CD4-positive, alpha-beta memory T cell (primary cell): ENCODE results near the gene ZC3H4. TPM values are rescaled to one million over a fixed set of nuclear protein-coding genes. Genes with fewer than 3 reads are reported as not detected.
A peak's percentile ranks its signal among the peaks of the same experiment; 100 is the strongest.

Source experiments
- CTCF ChIA-PET: fragments of 350-600 bp; sonication (Branson Sonifier 250); formaldehyde crosslinking; loops from one replicate; lab custom pipeline; 2021; ENCODE audit warnings: inconsistent platforms; ENCODE audit not compliant: partially characterized antibody; lab: Charles Lee
- POLR2A ChIA-PET: fragments of 350-600 bp; sonication (Branson Sonifier 250); formaldehyde crosslinking; loops from one replicate; lab custom pipeline; 2021; ENCODE audit not compliant: partially characterized antibody; lab: Charles Lee
- DNase-seq, 5 donors: peaks; one replicate each; pipeline versions ENCODE4 v3.0.0 to v3.0.0-alpha.2; 2020 to 2022; ENCODE audit warnings: mixed read lengths in 1 of 5
- H3K27ac ChIP-seq: one replicate; pipeline ENCODE4 v1.7.0; 2013; ENCODE audit warnings: low read depth, low read length
- H3K27me3 ChIP-seq: 2 replicates; pipeline ENCODE4 v1.7.0; 2013; ENCODE audit warnings: mild to moderate bottlenecking, low read length, moderate library complexity; ENCODE audit not compliant: insufficient read depth
- H3K36me3 ChIP-seq: 2 replicates; pipeline ENCODE4 v1.7.0; 2013; ENCODE audit warnings: mild to moderate bottlenecking, low read length, moderate library complexity; ENCODE audit not compliant: insufficient read depth
- H3K4me1 ChIP-seq: 2 replicates; pipeline ENCODE4 v1.7.0; 2013; ENCODE audit warnings: mild to moderate bottlenecking, low read length, moderate library complexity; ENCODE audit not compliant: insufficient read depth
- H3K4me3 ChIP-seq, 2 donors: one replicate each; pipeline ENCODE4 v1.7.0; 2013; ENCODE audit warnings: low read length in 2 of 2, mild to moderate bottlenecking in 1 of 2
- H3K9me3 ChIP-seq, 2 donors: one replicate each; pipeline ENCODE4 v1.7.0; 2013; ENCODE audit warnings: low read length in 2 of 2, control low read depth in 1 of 2; ENCODE audit not compliant: control insufficient read depth in 1 of 2
- H3K27ac Mint-ChIP-seq, 7 donors: one replicate each; pipeline ENCODE4 v1.8.0; 2020 to 2021; ENCODE audit warnings: mixed read lengths in 7 of 7, mild to moderate bottlenecking in 6 of 7, inconsistent platforms in 3 of 7, moderate library complexity in 3 of 7
- H3K27me3 Mint-ChIP-seq, 2 donors: one replicate each; pipeline ENCODE4 v1.8.0; 2020 to 2021; ENCODE audit warnings: mixed read lengths in 2 of 2
- H3K36me3 Mint-ChIP-seq, 2 donors: one replicate each; pipeline ENCODE4 v1.8.0; 2020 to 2021; ENCODE audit warnings: mixed read lengths in 2 of 2, inconsistent platforms in 1 of 2, mild to moderate bottlenecking in 1 of 2
- H3K4me1 Mint-ChIP-seq, 4 donors: one replicate each; pipeline ENCODE4 v1.8.0; 2020 to 2021; ENCODE audit warnings: mixed read lengths in 4 of 4, mild to moderate bottlenecking in 1 of 4
- H3K4me3 Mint-ChIP-seq, 8 donors: one replicate each; pipeline ENCODE4 v1.8.0; 2020 to 2021; ENCODE audit warnings: mixed read lengths in 8 of 8, mild to moderate bottlenecking in 7 of 8, moderate library complexity in 6 of 8, inconsistent platforms in 3 of 8
- H3K9me3 Mint-ChIP-seq, 8 donors: one replicate each; pipeline ENCODE4 v1.8.0; 2020 to 2021; ENCODE audit warnings: mixed read lengths in 8 of 8, mild to moderate bottlenecking in 5 of 8, inconsistent platforms in 3 of 8, moderate library complexity in 1 of 8
- intact Hi-C: fragments of 100-400 bp; cut with micrococcal nuclease; formaldehyde crosslinking; loops from one replicate; pipeline ENCODE4 v1.15.1; 2023
- polyA plus RNA-seq, 2 donors: library from polyadenylated mRNA; unstranded; fragments of 300-500 nt; fragmentation: Illumina TruSeq; gene quantifications; one replicate each; pipeline ENCODE4 v1.2.3, GENCODE V29; 2021
- total RNA-seq, 2 experiments: library from RNA; stranded (reverse); gene quantifications; one replicate each; pipeline ENCODE4 v1.2.3, GENCODE V29; 2021

ZC3H4 gene
- 10 to 100 TPM; 74.8 to 75.7 TPM for total RNA-seq
- 1 to 10 TPM in 1 of 2 donors, under 1 TPM in 1; 0.33 to 3.4 TPM for polyA plus RNA-seq

GRCh38 chr19:47112997-47113849 lies at the start of gene ZC3H4:
ZC3H4 (minus strand) TSS chr19:47113776; CDS start chr19:47112584, 1,192 bp downstream.
- CTCF ChIA-PET, result interaction anchor here (0.7 to 9.0 kb wide), 15 partner anchors 10 to 499 kb away, joined by 3 to 83 read pairs (median 6); partner anchors contain the start of gene SAE1
- no peaks in the 10 kb centered on the region for H3K27me3 Mint-ChIP-seq

GRCh38 chr19:47161876-47162489 lies 48.4 kb upstream of the ZC3H4 start:
- Mint-ChIP-seq H3K27ac (peak overlapping the region in 4 of 7 donors; percentile 41 to 86 (median 77)), H3K4me1 (peaks cover 31 to 67% (median 46%) of the 10 kb centered on the region in 4 donors), H3K36me3 (peaks cover 4 to 20% of the 10 kb centered on the region in 2 donors), H3K9me3 (no peaks in the 10 kb centered on the region), H3K27me3 (no peaks in the 10 kb centered on the region), H3K4me3 (peak overlapping the region in 1 of 8 donors; percentile 43)
- no peak for DNase-seq
- Histone ChIP-seq H3K4me1 (peaks cover 54% of the 10 kb centered on the region), H3K9me3 (no peaks in the 10 kb centered on the region), H3K4me3 (no peak overlapping the region), H3K27ac (no peak overlapping the region), H3K36me3 (no peaks in the 10 kb centered on the region), H3K27me3 (no peaks in the 10 kb centered on the region)
- POLR2A ChIA-PET, result interaction anchor here (1.5 to 8.7 kb wide), 4 partner anchors 12 to 82 kb away, joined by 5 to 140 read pairs (median 35); no protein-coding TSS in a partner anchor
- CTCF ChIA-PET, result interaction anchor here (1.1 to 22.4 kb wide), 5 partner anchors 12 to 88 kb away, joined by 4 to 609 read pairs (median 8); partner anchors contain the start of gene CCDC9
- intact Hi-C loops, result no loop called here

More at GRCh38 chr19:47112997-47113849, at the start of gene ZC3H4:
- Mint-ChIP-seq H3K4me1 (peaks cover 17 to 46% (median 28%) of the 10 kb centered on the region in 4 donors), H3K36me3 (peaks cover 17 to 27% of the 10 kb centered on the region in 2 donors), H3K27ac (peak within 1 kb of the TSS; percentile 99 to 100 (median 100)), H3K4me3 (peak within 1 kb of the TSS; percentile 97 to 100 (median 98)), H3K9me3 (peaks cover 0 to 4% (median 0%) of the 10 kb centered on the region in 8 donors)
- POLR2A ChIA-PET, result interaction anchor here (0.5 to 11.4 kb wide), 51 partner anchors 8 to 1953 kb away, joined by 3 to 307 read pairs (median 6); partner anchors contain the start of genes ARHGAP35, CALM3, CCDC9 and DHX34
- peaks cover 28% of the 10 kb centered on the region for H3K4me1 ChIP-seq
- DNase-seq, result peak; percentile 100
- H3K27me3 ChIP-seq, result no peaks in the 10 kb centered on the region
- no peaks in the 10 kb centered on the region for H3K36me3 ChIP-seq
- no peaks in the 10 kb centered on the region for H3K9me3 ChIP-seq
- intact Hi-C loops, result loop anchor here (1.0 to 5.0 kb wide), 7 partner anchors 18 to 326 kb away; partner anchors contain the start of genes ARHGAP35, INAFM1, SAE1 and TMEM160
- H3K4me3 ChIP-seq, result peak within 1 kb of the TSS; percentile 90 to 95
- H3K27ac ChIP-seq, result peak within 1 kb of the TSS; percentile 98

GRCh38 chr19:47158879-47159503 lies 45.4 kb upstream of the ZC3H4 start:
- Mint-ChIP-seq H3K4me3 (peak overlapping the region; percentile 62 to 90 (median 84)), H3K27ac (peak overlapping the region; percentile 76 to 98 (median 95)), H3K9me3 (no peaks in the 10 kb centered on the region), H3K4me1 (peaks cover 37 to 68% (median 55%) of the 10 kb centered on the region in 4 donors), H3K36me3 (peaks cover 7 to 26% of the 10 kb centered on the region in 2 donors), H3K27me3 (no peaks in the 10 kb centered on the region)
- Histone ChIP-seq H3K36me3 (peaks cover 9% of the 10 kb centered on the region), H3K27me3 (no peaks in the 10 kb centered on the region), H3K4me1 (peaks cover 79% of the 10 kb centered on the region), H3K9me3 (no peaks in the 10 kb centered on the region), H3K27ac (peak overlapping the region; percentile 43), H3K4me3 (peak overlapping the region in 1 of 2 donors; percentile 17)
- intact Hi-C loops, result loop anchor here (1.0 to 5.0 kb wide), 5 partner anchors 10 to 68 kb away; no protein-coding TSS in a partner anchor
- CTCF ChIA-PET, result interaction anchor here (0.6 to 22.4 kb wide), 15 partner anchors 8 to 91 kb away, joined by 3 to 609 read pairs (median 7); partner anchors contain the start of gene CCDC9
- POLR2A ChIA-PET, result interaction anchor here (0.6 to 8.7 kb wide), 24 partner anchors 9 to 444 kb away, joined by 3 to 140 read pairs (median 6); partner anchors contain the start of genes CCDC9 and ZC3H4
- peak; percentile 72 to 80 (median 73) for DNase-seq

GRCh38 chr19:47158367-47158791 lies 44.8 kb upstream of the ZC3H4 start:
- Mint-ChIP-seq H3K27ac (peak overlapping the region; percentile 76 to 98 (median 95)), H3K9me3 (no peaks in the 10 kb centered on the region), H3K27me3 (no peaks in the 10 kb centered on the region), H3K4me1 (peaks cover 37 to 68% (median 55%) of the 10 kb centered on the region in 4 donors), H3K36me3 (peaks cover 7 to 26% of the 10 kb centered on the region in 2 donors), H3K4me3 (peak overlapping the region; percentile 62 to 90 (median 84))
- H3K36me3 ChIP-seq, result peaks cover 12% of the 10 kb centered on the region
- H3K4me3 ChIP-seq, result peak overlapping the region; percentile 17 to 40
- ChIA-PET POLR2A (interaction anchor here (0.7 to 8.7 kb wide), 18 partner anchors 11 to 444 kb away, joined by 3 to 140 read pairs (median 8); partner anchors contain the start of genes CCDC9 and ZC3H4), CTCF (interaction anchor here (0.6 to 22.4 kb wide), 13 partner anchors 9 to 92 kb away, joined by 3 to 609 read pairs (median 12); partner anchors contain the start of gene CCDC9)
- no peaks in the 10 kb centered on the region for H3K9me3 ChIP-seq
- no peaks in the 10 kb centered on the region for H3K27me3 ChIP-seq
- peak overlapping the region; percentile 43 for H3K27ac ChIP-seq
- no peak for DNase-seq
- H3K4me1 ChIP-seq, result peaks cover 79% of the 10 kb centered on the region
- intact Hi-C loops, result loop anchor here (2.0 to 5.0 kb wide), 2 partner anchors 52 to 69 kb away; no protein-coding TSS in a partner anchor

- peak overlapping the region; percentile 43 for H3K27ac ChIP-seq
- peak; percentile 45 to 56 (median 53) for DNase-seq
- no peaks in the 10 kb centered on the region for H3K9me3 ChIP-seq
- ChIA-PET CTCF (interaction anchor here (1.5 to 22.4 kb wide), 10 partner anchors 8 to 145 kb away, joined by 4 to 609 read pairs (median 27); partner anchors contain the start of gene CCDC9), POLR2A (interaction anchor here (0.6 to 8.7 kb wide), 19 partner anchors 11 to 439 kb away, joined by 3 to 140 read pairs (median 8); partner anchors contain the start of genes CCDC9, SAE1 and ZC3H4)
- peak overlapping the region; percentile 62 to 90 (median 84) for H3K4me3 Mint-ChIP-seq
- no peaks in the 10 kb centered on the region for H3K27me3 Mint-ChIP-seq
- peaks cover 14 to 32% of the 10 kb centered on the region in 2 donors for H3K36me3 Mint-ChIP-seq
- intact Hi-C loops, result loop anchor here (2.0 to 5.0 kb wide), 2 partner anchors 53 to 70 kb away; no protein-coding TSS in a partner anchor
- H3K27me3 ChIP-seq, result no peaks in the 10 kb centered on the region
- H3K4me1 ChIP-seq, result peaks cover 75% of the 10 kb centered on the region
- peaks cover 40 to 74% (median 60%) of the 10 kb centered on the region in 4 donors for H3K4me1 Mint-ChIP-seq
- H3K27ac Mint-ChIP-seq, result peak overlapping the region; percentile 76 to 98 (median 95)
- H3K9me3 Mint-ChIP-seq, result no peaks in the 10 kb centered on the region
- H3K36me3 ChIP-seq, result peaks cover 16% of the 10 kb centered on the region
- H3K4me3 ChIP-seq, result peak overlapping the region; percentile 17 to 40
Measured at GRCh38 chr19:47157431-47158321, 44.1 kb upstream of the ZC3H4 start.
